Left forelimb (tissue), 1 donor: ENCODE measurements around the gene DSP.

Experiments used
- DNase-seq: peaks from one replicate; pipeline ENCODE4 v3.0.0-alpha.2; 2018; ENCODE audit warnings: low spot score

Gene DSP

GRCh38 chr6:7541175-7542064 lies at the start of gene DSP:
Gene DSP (plus strand): TSS chr6:7541671. CDS start chr6:7541916, 245 bp downstream.
- no peak for DNase-seq

GRCh38 chr6:7493866-7494265 lies 47.6 kb upstream of the DSP start:
- no peak for DNase-seq

GRCh38 chr6:7494638-7495037 lies 46.8 kb upstream of the DSP start:
- DNase-seq, result no peak

GRCh38 chr6:7496266-7496875 lies 45.1 kb upstream of the DSP start:
- DNase-seq, result no peak

GRCh38 chr6:7500752-7501282 lies 40.7 kb upstream of the DSP start:
- no peak for DNase-seq

- no peak for DNase-seq
Observed at GRCh38 chr6:7502743-7503142, 38.7 kb upstream of the DSP start.

- no peak for DNase-seq
Observed at GRCh38 chr6:7504041-7504440, 37.4 kb upstream of the DSP start.

- no peak for DNase-seq
Observed at GRCh38 chr6:7505189-7505699, 36.2 kb upstream of the DSP start.

- no peak for DNase-seq
Observed at GRCh38 chr6:7507600-7507999, 33.9 kb upstream of the DSP start.

GRCh38 chr6:7512320-7512719 lies 29.2 kb upstream of the DSP start:
- no peak for DNase-seq

GRCh38 chr6:7513529-7513928 lies 27.9 kb upstream of the DSP start:
- DNase-seq, result no peak

GRCh38 chr6:7515363-7515762 lies 26.1 kb upstream of the DSP start:
- no peak for DNase-seq

- DNase-seq, result no peak
Observed at GRCh38 chr6:7518877-7519276, 22.6 kb upstream of the DSP start.

GRCh38 chr6:7522873-7523272 lies 18.6 kb upstream of the DSP start:
- no peak for DNase-seq

GRCh38 chr6:7523922-7524321 lies 17.5 kb upstream of the DSP start:
- no peak for DNase-seq

GRCh38 chr6:7526755-7527154 lies 14.7 kb upstream of the DSP start:
- DNase-seq, result no peak

- DNase-seq, result no peak
Observed at GRCh38 chr6:7528565-7528964, 12.9 kb upstream of the DSP start.

GRCh38 chr6:7529141-7529540 lies 12.3 kb upstream of the DSP start:
- no peak for DNase-seq

GRCh38 chr6:7532232-7532631 lies 9.2 kb upstream of the DSP start:
- DNase-seq, result no peak

- DNase-seq, result no peak
Observed at GRCh38 chr6:7532821-7533220, 8.7 kb upstream of the DSP start.

- no peak for DNase-seq
Observed at GRCh38 chr6:7534192-7534591, 7.3 kb upstream of the DSP start.

GRCh38 chr6:7535498-7535897 lies 6.0 kb upstream of the DSP start:
- no peak for DNase-seq

GRCh38 chr6:7537565-7538174 lies 3.8 kb upstream of the DSP start:
- no peak for DNase-seq
